ENCODE data around the gene SERPINE1. TPM values are rescaled to one million over a fixed set of nuclear protein-coding genes. Genes with fewer than 3 reads are reported as not detected.

The SERPINE1 gene
- total and polyA plus RNA-seq, 2 of the 13 experiments (the other 11 are each of a cell fraction or from before 2014, with no cell fraction given) = 21.2 to 1,576 TPM

GRCh38 chr7:101133621-101134398, 6.9 kb downstream of the SERPINE1 start (continued):
- TF ChIP-seq ZNF687 (CRISPR knock-in tag; IDR thresholded peaks at IDR 0.05) (peak; percentile 31; the same call in 1 of the 2 replicates), PAF1 (CRISPR knock-in tag; IDR thresholded peaks at IDR 0.05) (0 out of 2 replicates have a peak, but pooled peaks have one; percentile 34), ZNF101 (CRISPR knock-in tag; IDR thresholded peaks at IDR 0.05; ENCODE audit: borderline replicate concordance, low read depth) (no peak), POLR2G (IDR thresholded peaks at IDR 0.05; ENCODE audit: low read depth, low read length) (peak; percentile 27), ZNF275 (CRISPR knock-in tag; IDR thresholded peaks at IDR 0.05; ENCODE audit: borderline replicate concordance) (0 out of 2 replicates have a peak, but pooled peaks have one; percentile 35), SP140L (CRISPR knock-in tag; IDR thresholded peaks at IDR 0.05; ENCODE audit: borderline replicate concordance) (no peak), GATA4 (IDR thresholded peaks at IDR 0.05; ENCODE audit: borderline replicate concordance, low read depth) (0 out of 2 replicates have a peak, but pooled peaks have one; percentile 3), NONO (IDR thresholded peaks at IDR 0.05) (no peak), NONO (CRISPR knock-in tag; conservative IDR thresholded peaks at IDR 0.05) (0 out of 2 replicates have a peak, but pooled peaks have one; percentile 33), ZNF546 (CRISPR knock-in tag; conservative IDR thresholded peaks at IDR 0.05) (no peak), NFKB2 (CRISPR knock-in tag; IDR thresholded peaks at IDR 0.05; ENCODE audit: borderline replicate concordance) (peak; percentile 42; the same call in 1 of the 2 replicates), HNF1B (CRISPR knock-in tag; IDR thresholded peaks at IDR 0.05) (peak; percentile 21; the same call in 1 of the 2 replicates), MIER3 (CRISPR knock-in tag; IDR thresholded peaks at IDR 0.05; ENCODE audit: borderline replicate concordance) (no peak), BATF2 (CRISPR knock-in tag; IDR thresholded peaks at IDR 0.05) (0 out of 2 replicates have a peak, but pooled peaks have one; percentile 49), ZNF567 (CRISPR knock-in tag; IDR thresholded peaks at IDR 0.05; ENCODE audit: borderline replicate concordance) (no peak), MED1 (CRISPR knock-in tag; IDR thresholded peaks at IDR 0.05) (peak; percentile 51; the same call in 1 of the 2 replicates), RBFOX2 (IDR thresholded peaks at IDR 0.05; ENCODE audit: low read depth, low read length) (peak; percentile 75), ZNF589 (CRISPR knock-in tag; conservative IDR thresholded peaks at IDR 0.05) (0 out of 2 replicates have a peak, but pooled peaks have one; percentile 37)

Data from HepG2 (cell line).